Loucy (cell line): ENCODE results near the gene PHKG1.
"Not testable (repeated sequence)": the region's sequence is repeated elsewhere in the genome, so short reads cannot be mapped to it uniquely, and the experiment has no call there.

ENCODE experiments used
- CTCF ChIP-seq: fragments of 200-600 bp; sonication (generic); conservative IDR thresholded peaks from 2 replicates; pipeline ENCODE4 v1.5.1; 2014; ENCODE audit warnings: mild to moderate bottlenecking, antibody characterized with exemption, low read length
- EZH2phosphoT487 ChIP-seq: fragments of 200-600 bp; IDR thresholded peaks from 2 replicates; pipeline ENCODE4 v1.6.1; 2018; ENCODE audit warnings: antibody characterized with exemption, mild to moderate bottlenecking, moderate library complexity, borderline replicate concordance

GRCh38 chr7:56104138-56104537, 11.4 kb upstream of the PHKG1 start:
- not testable (repeated sequence) for TF ChIP-seq CTCF, EZH2phosphoT487
